ENCODE results near the gene NBEA.
"Not testable (repeated sequence)": the region's sequence is repeated elsewhere in the genome, so short reads cannot be mapped to it uniquely, and the experiment has no call there.

Gene NBEA

DNA sequence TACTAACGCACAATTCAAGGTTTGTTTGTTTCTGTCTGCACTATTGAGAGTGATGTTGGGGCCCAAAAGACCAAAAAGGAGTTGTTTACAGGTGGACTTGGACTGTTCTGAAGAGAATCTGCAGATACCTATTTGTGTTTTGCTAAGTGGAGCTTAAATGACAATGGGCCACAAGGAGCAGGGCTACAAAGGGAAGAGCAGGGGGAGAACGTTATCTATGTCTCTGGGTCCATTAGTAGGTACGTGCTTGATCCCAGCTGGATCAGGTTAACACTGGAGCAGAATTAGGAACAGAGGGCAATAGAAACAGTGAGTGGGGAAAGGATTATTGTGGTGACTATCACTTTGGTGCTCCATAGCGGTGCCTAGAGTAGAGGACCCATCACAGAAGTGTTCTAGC, 22.5 kb downstream of the NBEA start:
- no peak for DNase-seq

DNA sequence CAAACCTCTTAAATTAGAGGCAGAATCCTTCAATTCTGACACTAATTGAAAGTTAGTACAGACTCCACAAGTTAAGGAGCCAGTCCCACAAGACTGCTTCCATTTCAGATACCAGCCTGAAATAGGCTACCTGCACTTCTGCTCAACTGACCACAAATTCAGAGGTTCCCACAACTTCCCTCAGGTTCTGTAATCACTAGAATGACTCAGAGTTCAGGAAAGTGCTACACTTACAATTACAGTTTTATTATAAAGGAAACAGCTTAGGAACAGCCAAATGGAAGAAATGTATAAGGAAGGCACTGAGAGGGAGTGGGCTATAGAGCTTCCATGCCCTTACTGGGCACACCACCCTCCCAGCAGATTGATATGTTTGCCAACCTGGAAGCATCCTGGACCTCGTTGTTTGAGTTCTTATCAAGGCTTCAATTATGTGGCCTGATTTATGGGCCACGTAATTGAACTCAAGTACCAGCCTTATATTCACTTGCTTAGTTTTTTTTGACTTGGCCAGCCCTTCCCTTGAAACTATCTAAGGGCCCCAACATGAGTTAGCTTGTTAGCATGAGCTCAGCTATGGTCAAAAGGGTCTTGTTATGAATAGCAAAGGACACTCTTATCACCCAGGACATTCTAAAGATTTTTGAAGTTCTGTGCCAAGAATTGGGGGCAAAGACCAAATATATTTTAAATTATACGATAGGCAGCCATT, 25.9 kb downstream of the NBEA start:
- peak; percentile 94 for DNase-seq

DNA sequence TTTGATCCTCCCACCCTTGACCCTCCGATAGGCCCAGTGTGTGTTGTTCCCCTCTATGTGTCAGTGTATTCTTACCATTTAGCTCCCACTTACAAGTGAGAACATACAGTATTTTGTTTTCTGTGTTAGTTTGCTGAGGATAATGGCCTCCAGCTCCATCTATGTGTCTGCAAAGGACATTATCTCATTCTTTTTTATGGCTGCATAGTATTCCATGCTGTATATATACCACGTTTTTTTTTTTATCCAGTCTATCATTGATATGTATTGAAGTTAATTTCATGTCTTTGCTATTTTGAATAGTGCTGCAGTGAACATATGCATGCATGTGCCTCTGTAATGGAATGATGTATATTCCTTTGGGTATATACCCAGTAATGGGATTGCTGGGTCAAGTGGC, 27.5 kb downstream of the NBEA start:
- DNase-seq: not testable (repeated sequence)

DNA sequence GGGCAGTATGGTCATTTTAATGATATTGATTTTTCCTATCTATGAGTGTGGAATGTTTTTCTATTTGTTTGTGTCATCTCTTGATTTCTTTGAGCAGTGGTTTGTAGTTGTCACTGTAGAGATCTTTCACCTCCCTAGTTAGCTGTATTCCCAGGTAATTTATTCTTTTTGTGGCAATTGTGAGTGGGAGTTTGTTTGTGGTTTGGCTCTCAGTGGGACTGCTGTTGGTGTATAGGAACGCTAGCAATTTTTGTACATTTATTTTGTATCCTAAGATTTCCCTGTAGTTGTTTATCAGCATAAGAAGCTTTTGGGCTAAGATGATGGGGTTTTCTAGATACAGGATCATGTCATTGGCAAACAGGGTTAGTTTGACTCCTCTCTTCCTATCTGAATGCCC, 28.9 kb downstream of the NBEA start:
- DNase-seq: no peak

DNA sequence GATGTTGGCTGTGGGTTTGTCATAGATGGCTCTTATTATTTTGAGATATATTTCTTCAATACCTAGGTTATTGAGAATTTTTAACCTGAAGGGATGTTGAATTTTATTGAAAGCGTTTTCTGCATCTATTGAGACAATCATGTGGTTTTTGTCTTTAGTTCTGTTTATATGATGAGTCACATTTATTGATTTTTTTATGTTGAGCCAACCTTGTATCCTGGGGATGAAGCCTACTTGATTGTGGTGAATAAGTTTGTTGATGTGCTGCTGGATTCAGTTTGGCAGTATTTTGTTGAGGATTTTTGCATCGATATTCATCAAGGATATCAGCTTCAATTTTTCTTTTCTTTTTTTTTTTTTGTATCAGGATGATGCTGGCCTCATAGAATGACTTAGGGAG, 29.4 kb downstream of the NBEA start:
- DNase-seq: no peak

DNA sequence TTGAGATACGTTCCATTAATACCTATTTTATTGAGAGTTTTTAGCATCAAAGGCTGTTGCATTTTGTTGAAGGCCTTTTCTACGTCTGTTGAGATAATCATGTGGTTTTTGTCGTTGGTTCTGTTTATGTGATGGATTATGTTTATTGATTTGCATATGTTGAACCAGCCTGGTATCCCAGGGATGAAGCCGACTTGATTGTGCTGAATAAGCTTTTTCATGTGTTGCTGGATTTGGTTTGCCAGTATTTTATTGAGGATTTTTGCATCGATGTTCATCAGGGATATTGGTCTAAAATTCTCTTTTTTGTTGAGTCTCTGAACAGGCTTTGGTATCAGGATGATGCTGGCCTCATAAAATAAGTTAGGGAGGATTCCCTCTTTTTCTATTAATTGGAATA, 43.1 kb downstream of the NBEA start:
- not testable (repeated sequence) for DNase-seq

DNA sequence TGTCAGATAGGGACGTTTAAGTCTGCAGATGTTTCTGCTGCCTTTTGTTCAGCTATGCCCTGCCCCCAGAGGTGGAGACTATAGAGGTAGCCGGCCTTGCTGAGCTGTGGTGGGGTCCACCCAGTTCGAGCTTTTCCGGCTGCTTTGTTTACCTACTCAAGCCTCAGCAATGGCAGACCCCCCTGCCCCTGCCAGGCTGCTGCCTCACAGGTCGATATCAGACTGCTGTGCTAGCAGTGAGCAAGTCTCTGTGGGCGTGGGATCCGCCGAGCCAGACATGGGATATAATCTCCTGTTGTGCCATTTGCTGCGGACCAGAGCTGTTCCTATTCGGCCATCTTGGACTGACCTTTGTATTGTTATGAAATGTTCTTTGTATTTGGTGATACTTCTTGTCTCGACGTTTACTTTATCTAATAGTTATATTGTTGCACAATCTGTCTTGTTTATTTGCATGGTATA, 46.3 kb downstream of the NBEA start:
- no peak for DNase-seq

DNA sequence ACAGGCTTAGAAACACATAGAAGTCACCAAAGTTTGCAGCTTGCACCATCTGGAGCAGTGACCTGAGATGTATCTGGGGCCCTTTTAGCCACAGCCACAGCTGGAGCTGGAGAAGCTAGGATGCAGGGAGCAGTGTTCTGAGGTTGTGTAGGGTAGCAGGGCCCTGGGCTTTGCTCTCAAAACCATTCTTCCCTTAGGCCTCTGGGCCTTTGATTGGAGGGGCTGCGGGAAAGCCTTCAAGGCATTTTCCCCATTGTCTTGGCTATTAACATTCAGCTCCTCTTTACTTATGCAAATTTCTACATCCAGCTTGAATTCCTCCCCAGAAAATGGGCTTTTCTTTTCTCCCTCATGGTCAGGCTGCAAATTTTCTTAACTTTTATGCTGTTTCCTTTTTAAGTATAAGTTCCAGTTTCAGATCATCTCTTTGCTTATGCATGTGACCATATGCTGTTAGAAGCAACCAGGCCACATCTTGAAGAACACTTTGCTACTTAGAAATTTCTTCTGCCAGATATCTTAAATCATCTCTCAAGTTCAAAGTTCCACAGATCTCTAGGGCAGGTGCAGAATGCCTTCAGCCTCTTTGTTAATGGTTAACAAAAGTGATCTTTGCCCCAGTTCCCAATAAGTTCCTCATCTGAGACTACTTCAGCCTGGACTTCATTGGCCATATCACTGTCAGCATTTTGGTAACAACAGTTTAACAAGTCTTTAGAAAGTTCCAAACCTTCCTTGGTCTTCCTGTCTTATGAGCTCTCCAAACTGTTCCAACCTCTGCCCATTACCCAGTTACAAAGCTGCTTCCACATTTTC, 48.5 kb downstream of the NBEA start:
- DNase-seq: no peak

DNA sequence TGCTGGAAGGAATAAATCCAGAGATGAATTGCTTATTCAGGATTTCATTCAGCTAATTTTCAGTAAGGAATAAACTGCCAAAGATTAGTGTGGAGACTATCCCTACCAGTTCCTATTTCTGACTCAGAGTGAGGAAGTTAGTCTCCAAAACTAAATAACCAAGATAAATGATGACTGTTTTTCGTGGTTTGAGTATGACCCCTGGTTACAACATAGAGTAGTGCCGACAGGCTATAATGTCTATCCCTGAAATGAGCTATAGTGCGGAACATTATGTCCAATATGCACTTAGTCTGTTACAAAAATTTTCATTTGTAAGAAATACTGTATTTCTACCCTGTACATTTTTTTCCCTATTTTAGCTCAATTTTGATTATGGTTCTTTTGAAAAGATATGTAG, 51.4 kb downstream of the NBEA start:
- no peak for DNase-seq

DNA sequence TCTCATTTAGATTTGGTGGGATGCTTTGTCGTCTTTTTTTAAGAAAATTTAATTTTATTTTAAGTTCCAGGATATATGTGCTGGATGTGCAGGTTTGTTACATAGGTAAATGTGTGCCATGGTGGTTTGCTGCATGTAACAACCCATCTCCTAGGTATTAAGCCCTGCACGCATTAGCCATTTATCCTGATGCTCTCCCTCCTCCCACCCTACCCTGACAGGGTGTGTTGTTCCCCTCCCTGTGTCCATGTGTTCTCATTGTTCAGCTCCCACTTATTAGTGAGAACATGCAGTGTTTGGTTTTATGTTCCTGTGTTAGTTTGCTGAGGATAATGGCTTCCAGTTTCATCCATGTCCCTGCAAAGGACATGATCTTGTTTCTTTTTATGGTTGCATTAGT, 61.7 kb downstream of the NBEA start:
- peak; percentile 18 for DNase-seq

DNA sequence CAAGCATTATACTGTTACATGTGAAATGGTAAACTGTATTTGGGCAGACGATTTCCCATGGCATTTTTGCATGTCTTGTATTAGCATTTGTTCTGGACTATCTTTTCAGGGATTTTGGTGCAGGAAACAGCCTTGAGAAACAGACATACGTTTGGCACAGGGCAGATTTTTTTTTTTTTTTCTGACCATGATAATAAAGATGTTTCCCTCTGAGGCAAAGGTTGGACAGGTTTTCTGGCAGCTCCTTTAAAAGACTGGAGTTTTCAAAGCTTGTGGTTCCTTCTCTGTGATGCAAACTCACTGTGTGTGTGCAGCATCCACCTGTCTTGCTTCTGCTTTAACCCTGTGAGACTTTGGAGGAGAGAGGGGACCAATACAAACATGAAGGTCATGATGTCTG, 63.0 kb downstream of the NBEA start:
- DNase-seq: no peak

DNA sequence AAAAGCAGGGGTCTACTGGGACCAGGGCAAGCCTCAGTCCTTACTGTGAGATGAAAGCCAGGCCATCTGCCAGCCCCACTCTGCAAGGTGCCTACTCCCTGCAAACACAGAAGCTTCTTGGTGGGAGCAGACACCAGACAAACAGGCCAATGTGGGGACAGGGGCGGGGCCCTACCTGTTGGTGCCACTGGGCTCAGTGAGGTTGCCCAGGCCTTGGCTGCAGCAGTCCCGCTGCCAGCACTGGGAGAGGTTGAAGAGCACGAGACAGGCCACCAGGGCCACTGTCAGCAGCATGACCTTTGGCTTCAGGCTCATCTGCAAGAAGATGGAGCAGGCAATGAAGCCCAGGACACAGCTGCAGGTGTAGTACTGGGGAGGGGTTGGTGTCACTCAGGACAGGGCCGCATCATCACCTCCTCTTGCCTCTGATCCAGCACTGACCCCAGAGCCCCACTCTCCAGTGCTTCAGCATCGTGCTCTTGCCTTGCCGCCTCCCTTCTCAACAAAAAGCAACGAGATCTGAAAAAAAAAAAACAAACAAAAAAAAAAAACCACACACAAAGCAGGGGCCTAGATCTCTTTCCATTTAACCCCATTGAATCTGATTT, 72.6 kb downstream of the NBEA start:
- DNase-seq: peak; percentile 76

DNA sequence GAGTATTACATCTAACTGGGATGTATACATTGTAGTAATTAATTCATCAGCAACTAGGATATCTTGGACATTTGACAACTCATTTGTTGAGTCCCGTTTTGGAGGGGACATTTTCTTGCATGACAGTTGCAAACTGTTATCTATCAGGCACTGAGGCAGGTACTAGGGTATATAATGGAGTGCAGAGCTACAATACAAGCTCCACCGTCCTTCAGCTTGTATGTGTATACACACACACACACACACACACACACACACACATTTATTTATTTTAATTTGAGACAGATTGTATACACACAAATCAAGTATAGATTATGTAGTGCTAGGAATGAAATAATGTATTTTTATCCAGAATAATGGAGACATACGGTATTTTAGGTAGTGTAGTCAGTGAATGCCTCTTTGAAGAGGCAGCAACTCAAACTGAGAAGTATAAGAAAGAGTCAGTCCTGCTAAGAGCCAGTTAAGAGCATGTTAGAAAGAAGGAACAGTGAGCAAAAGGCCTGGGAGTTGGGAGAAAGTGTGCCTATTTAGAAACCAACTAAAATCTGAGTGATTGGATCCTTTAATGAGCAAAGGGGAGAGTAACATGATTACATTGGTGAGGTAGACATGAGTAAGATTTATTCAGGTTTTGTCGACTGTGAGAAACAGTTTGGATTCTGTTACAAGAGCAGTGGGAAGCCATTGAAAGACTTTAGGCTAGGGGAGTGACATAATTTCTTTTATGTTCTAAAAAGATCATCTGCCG, 74.5 kb downstream of the NBEA start:
- peak; percentile 49 for DNase-seq

DNA sequence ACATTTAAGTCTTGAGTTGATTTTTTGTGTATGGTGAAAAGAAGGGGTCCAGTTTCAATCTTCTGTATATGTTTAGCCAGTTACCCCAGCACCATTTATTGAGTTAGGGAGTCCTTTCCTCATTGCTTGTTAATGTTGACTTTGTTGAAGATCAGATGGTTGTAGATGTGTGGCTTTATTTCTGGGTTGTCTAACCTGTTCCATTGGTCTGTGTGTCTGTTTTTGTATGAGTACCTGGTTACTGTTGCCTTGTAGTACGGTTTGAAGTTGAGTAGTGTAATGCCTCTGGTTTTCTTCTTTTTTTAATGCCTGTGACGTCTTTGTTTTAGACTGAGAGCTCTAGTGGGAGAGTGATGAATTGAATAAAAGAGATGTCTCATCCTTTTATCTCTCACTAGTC, 83.2 kb downstream of the NBEA start:
- no peak for DNase-seq

DNA sequence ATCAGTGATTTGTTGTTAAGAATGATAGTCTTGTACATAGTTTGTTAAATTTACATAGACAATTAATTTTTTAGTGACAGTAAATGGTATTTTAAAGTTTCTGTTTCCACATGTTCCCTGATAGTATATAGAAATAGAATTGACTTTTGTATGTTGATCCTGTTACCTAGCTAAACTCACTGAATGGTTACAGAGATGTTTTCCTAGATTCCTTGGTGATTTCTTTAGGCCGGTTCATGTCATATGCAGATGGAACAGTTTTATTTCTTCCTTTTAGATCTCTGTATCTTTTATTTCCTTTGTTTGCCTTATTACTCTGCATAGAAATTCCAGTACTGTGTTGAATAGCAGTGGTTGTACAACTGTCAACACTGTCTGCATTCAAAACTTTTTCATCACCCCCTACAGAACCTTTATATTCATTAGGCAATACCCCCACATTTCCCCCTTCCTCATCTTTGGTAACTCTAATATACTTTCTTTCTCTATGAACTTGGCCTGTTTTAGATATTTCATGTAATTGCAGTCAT, 86.3 kb downstream of the NBEA start:
- no peak for DNase-seq

DNA sequence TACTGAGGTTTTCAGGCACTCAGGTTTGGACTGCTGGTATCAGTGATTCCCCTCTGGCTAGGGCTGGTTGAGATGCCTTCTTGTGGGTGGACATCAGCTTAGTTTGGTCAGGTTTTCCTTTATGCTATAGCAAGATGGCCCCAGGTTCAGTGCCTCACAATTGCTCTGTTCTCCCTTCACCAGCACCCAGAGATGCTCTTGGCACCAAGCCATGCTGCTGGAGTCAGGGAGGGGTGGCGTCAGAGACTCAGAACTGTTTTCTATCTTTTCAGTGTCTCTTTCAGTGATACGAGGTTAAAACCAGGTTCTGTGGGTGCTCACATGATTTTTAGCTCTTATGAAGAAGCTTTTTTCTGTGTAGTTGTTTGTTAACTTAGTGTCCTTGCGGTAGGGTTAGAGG, 96.9 kb downstream of the NBEA start:
- no peak for DNase-seq

DNA sequence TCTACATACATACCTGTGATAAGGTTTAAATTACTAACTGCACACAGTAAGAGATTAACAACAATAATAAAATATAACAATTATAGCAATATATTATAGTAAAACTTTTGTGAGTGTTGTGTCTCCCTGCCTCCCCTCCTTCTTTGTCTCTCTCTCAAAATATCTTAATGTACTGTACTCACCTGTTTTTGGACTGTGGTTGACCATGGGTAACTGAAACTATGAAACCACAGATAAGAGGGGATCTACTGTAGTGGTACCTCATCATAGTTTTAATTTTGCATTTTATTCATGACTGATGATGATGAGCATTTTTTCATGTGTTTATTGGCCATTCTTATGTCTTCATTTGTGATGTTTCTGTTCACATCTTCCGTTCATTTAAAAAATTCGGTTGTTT, 104.5 kb downstream of the NBEA start:
- no peak for DNase-seq

DNA sequence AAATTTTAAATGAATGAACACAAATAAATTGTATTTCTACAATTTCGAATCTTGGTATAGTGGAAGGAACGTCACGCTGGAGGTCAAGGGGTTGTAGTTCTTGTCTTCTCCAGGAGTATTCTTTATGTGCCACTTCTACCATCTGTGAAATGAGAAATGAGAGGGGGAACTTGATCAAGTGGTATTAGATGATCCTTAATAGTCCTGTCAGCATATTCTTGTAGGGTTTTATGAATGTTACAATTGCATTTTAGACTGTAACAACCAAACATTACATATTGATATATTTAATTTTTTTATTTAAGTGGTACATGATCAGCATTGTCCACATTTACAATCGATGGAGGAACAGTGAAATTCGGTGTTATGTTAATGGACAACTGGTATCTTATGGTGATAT, 113.6 kb downstream of the NBEA start:
- no peak for DNase-seq

DNA sequence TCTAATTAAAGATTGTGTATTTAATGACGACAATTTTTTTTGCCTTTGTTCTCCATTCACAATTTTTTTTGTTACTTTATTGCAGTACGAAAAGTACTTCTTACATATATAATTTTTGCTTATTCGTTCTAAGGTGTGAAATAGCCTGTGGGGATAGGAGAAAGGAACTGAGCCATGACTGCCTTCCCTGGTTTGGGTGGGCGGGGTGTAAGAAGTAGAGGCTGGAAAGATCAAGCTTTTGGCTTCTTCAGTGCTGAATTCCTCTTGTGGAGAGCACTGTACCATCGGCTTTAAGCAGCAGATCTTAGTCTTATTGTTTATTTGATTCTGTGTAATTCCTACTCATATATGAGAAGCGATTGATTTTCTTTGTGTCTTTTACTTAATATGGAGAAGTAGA, 115.8 kb downstream of the NBEA start:
- no peak for DNase-seq

DNA sequence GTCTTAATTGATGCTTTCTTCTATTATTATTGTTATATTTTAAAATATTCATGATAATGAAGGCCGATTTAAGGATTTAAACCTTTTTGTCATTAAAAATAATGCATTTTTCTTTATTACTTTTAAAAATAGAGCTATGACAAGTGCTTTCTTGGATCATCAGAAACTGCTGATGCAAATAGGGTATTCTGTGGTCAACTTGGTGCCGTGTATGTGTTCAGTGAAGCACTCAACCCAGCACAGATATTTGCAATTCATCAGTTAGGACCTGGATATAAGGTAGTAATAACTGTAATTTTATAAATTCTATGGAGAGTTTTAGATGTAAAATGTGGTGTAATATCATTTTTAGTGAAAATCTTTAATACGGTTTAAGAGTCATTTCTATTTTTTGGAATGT, 116.5 kb downstream of the NBEA start:
- not testable (repeated sequence) for DNase-seq

DNA sequence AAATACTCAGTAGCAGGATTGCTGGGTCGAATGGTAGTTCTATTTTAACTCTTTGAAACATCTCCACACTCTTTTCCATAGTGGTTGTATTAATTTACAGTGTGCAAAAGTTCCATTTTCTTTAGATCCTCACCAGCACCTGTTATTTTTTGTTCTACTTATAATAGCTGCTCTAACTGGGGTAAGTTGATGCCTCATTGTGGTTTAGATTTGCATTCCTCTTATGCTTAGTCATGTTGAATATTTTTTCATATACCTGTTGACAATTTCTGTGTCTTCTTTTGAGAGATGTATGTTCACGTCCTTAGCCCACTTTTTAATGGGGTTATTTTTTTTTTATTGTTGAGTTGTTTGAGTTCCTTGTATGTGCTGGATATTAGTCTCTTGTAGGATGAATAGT, 144.6 kb downstream of the NBEA start:
- no peak for DNase-seq

DNA sequence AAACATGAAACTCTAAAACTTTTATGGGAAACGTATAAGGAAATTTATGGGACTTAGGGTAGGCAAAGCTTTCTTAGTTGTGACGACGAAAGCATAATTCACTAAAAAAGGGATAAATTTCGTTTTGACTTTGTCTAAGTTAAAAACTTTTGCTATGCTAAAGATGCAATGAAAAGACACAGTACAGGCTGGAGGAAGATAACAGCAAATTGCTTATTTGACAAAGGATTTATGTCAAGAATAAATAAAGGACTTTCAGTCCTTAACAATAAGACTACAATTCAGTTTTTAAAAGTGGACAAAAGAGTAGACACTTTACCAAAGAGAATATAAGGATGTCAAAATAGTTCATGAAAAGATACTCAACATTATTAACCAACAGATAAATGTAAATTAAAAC, 150.2 kb downstream of the NBEA start:
- DNase-seq: no peak

DNA sequence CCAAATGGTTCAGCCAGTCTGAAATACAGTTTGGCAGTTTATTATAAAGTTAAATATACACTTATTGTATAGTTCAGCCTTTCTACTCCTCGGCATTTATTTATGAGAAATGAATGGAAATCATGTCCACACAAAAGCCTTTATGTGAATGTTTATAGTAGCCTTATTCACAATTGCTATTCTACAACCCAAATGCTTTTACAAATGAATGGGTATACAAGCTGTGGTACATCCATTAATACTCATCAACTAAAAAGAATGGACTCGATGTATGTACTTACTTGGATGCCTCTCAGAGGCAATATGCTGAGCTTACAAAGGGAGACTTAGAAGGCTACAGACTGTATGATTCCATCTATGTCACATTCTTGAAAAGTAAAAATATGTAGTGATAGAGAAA, 150.7 kb downstream of the NBEA start:
- no peak for DNase-seq
